Measurements from ENCODE around the gene FGFRL1.
"Not testable (repeated sequence)": the region's sequence is repeated elsewhere in the genome, so short reads cannot be mapped to it uniquely, and the experiment has no call there.

The FGFRL1 gene

GRCh38 chr4:992297-993110 is 18.9 kb upstream of the FGFRL1 start:
- no peak for DNase-seq (ENCODE audit: low spot score)

GRCh38 chr4:993111-994029 is 18.1 kb upstream of the FGFRL1 start, which contains the start of gene SLC26A1:
SLC26A1 (minus strand) TSS chr4:993404; CDS start chr4:991703, 1,701 bp downstream.
- no peak for DNase-seq (ENCODE audit: low spot score)

GRCh38 chr4:995311-996026 is 16.0 kb upstream of the FGFRL1 start:
- no peak for DNase-seq (ENCODE audit: low spot score)

GRCh38 chr4:996030-996996 is 15.1 kb upstream of the FGFRL1 start:
- DNase-seq (ENCODE audit: low spot score) = no peak

GRCh38 chr4:996997-997374 is 14.4 kb upstream of the FGFRL1 start:
- DNase-seq (ENCODE audit: low spot score) = no peak

- no peak for DNase-seq (ENCODE audit: low spot score)
Observed at GRCh38 chr4:997375-998071, 13.9 kb upstream of the FGFRL1 start.

GRCh38 chr4:998096-998691 is 13.2 kb upstream of the FGFRL1 start:
- DNase-seq (ENCODE audit: low spot score) = no peak

- not testable (repeated sequence) for DNase-seq (ENCODE audit: low spot score)
Observed at GRCh38 chr4:999240-999863, 12.1 kb upstream of the FGFRL1 start.

- DNase-seq (ENCODE audit: low spot score) = no peak
Observed at GRCh38 chr4:999882-1000425, 11.5 kb upstream of the FGFRL1 start.

- no peak for DNase-seq (ENCODE audit: low spot score)
Observed at GRCh38 chr4:1000686-1001260, 10.7 kb upstream of the FGFRL1 start.

- DNase-seq (ENCODE audit: low spot score) = no peak
Observed at GRCh38 chr4:1001561-1002130, 9.8 kb upstream of the FGFRL1 start.

- DNase-seq (ENCODE audit: low spot score) = no peak
Observed at GRCh38 chr4:1002131-1002630, 9.2 kb upstream of the FGFRL1 start.

GRCh38 chr4:1002631-1003251 is 8.7 kb upstream of the FGFRL1 start:
- no peak for DNase-seq (ENCODE audit: low spot score)

- DNase-seq (ENCODE audit: low spot score) = no peak
Observed at GRCh38 chr4:1003271-1004070, 8.0 kb upstream of the FGFRL1 start.

- DNase-seq (ENCODE audit: low spot score) = no peak
Observed at GRCh38 chr4:1004071-1004418, 7.4 kb upstream of the FGFRL1 start.

- no peak for DNase-seq (ENCODE audit: low spot score)
Observed at GRCh38 chr4:1004557-1005485, 6.6 kb upstream of the FGFRL1 start.
